ENCODE data around the gene REEP5.
A peak's percentile ranks its signal among the peaks of the same experiment; 100 is the strongest.
"Not testable (repeated sequence)": the region's sequence is repeated elsewhere in the genome, so short reads cannot be mapped to it uniquely, and the experiment has no call there.

Gene REEP5

GRCh38 chr5:112860929-112861637 is 60.9 kb downstream of the REEP5 start, which contains the start of gene SRP19:
Gene SRP19 (plus strand): TSS chr5:112861287. CDS start chr5:112861377, 90 bp downstream.
- in situ Hi-C loops (cut with HindIII; ENCODE audit: low pct_ligation_motif_present, low pct_unique_long_range_greater_than_20kb, low sequenced_read_pairs): no loop called here
- peak; percentile 97 for DNase-seq

- in situ Hi-C loops (cut with HindIII; ENCODE audit: low pct_ligation_motif_present, low pct_unique_long_range_greater_than_20kb, low sequenced_read_pairs); DNase-seq: not testable (repeated sequence)
Measured at GRCh38 chr5:112860571-112860928, 61.5 kb downstream of the REEP5 start.

GRCh38 chr5:112857866-112858265 is 64.2 kb downstream of the REEP5 start:
- in situ Hi-C loops (cut with HindIII; ENCODE audit: low pct_ligation_motif_present, low pct_unique_long_range_greater_than_20kb, low sequenced_read_pairs): no loop called here

GRCh38 chr5:112854651-112855050 is 67.4 kb downstream of the REEP5 start:
- no peak for DNase-seq
- in situ Hi-C loops (cut with HindIII; ENCODE audit: low pct_ligation_motif_present, low pct_unique_long_range_greater_than_20kb, low sequenced_read_pairs): no loop called here

More at GRCh38 chr5:112857866-112858265, 64.2 kb downstream of the REEP5 start:
- DNase-seq: no peak

GRCh38 chr5:112849912-112850311 is 72.1 kb downstream of the REEP5 start:
- DNase-seq: no peak
- in situ Hi-C loops (cut with HindIII; ENCODE audit: low pct_ligation_motif_present, low pct_unique_long_range_greater_than_20kb, low sequenced_read_pairs): no loop called here

GRCh38 chr5:112848116-112848811 is 73.8 kb downstream of the REEP5 start:
- in situ Hi-C loops (cut with HindIII; ENCODE audit: low pct_ligation_motif_present, low pct_unique_long_range_greater_than_20kb, low sequenced_read_pairs): no loop called here
- DNase-seq: peak; percentile 72

DNA sequence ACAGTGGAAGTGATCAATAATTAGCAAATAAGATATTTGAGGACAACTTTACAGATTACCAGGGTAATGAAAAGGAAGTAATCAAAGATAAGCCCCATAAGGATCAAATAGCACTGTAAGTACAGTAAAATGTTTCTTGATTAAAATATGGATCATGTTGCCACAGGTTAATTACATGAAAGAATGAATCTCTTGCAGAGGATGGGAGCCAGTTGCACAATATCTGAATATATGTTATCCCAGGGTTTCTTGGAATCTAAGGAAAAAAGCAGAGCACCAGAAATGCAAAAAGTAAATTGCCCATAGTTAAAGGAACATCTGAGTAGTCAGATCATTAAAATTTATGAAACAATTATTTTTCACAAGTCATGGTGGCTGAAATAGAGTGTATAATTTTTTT is 74.7 kb downstream of the REEP5 start:
- in situ Hi-C loops (cut with HindIII; ENCODE audit: low pct_ligation_motif_present, low pct_unique_long_range_greater_than_20kb, low sequenced_read_pairs): no loop called here
- DNase-seq: no peak

DNA sequence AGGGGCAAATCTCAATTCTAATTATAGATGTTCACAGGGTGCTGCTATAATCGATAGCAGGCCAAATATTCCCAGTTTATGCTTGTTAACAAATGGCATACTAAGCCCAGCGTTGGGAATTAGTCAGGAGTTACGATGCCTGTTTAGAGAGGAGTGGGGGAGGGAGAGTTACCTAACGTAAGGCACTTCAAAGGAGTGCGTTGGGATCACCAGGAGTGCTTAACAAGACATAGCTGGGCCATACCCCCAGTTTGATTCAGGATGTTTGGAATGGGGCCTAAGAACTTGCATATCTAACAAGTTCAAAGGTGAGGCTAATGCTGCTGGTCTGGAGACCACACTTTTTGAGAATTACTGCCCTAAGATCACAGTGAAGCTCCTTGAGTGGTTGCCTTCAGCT is 75.5 kb downstream of the REEP5 start:
- DNase-seq: no peak
- in situ Hi-C loops (cut with HindIII; ENCODE audit: low pct_ligation_motif_present, low pct_unique_long_range_greater_than_20kb, low sequenced_read_pairs): no loop called here

GRCh38 chr5:112844489-112844888 is 77.5 kb downstream of the REEP5 start:
- DNase-seq: no peak
- in situ Hi-C loops (cut with HindIII; ENCODE audit: low pct_ligation_motif_present, low pct_unique_long_range_greater_than_20kb, low sequenced_read_pairs): no loop called here

GRCh38 chr5:112833971-112834370 is 88.1 kb downstream of the REEP5 start:
- in situ Hi-C loops (cut with HindIII; ENCODE audit: low pct_ligation_motif_present, low pct_unique_long_range_greater_than_20kb, low sequenced_read_pairs): no loop called here
- DNase-seq: no peak

GRCh38 chr5:112830378-112830777 is 91.6 kb downstream of the REEP5 start:
- in situ Hi-C loops (cut with HindIII; ENCODE audit: low pct_ligation_motif_present, low pct_unique_long_range_greater_than_20kb, low sequenced_read_pairs): no loop called here
- DNase-seq: no peak
